Measurements from ENCODE around the gene KSR2.

KSR2 gene

GRCh38 chr12:117742721-117743120 is 226.1 kb downstream of the KSR2 start:
- H3K4me1 ChIP-seq (ENCODE audit: control insufficient read depth, insufficient read depth, low read depth, low read length), result peaks cover 6% of the 10 kb centered on the region
- H2AK5ac ChIP-seq (ENCODE audit: low read length, severe bottlenecking), result peak overlapping the region; percentile 47
- no peak overlapping the region for H2BK12ac ChIP-seq (ENCODE audit: low read length in 2 of 2)
- no peak overlapping the region for H3K14ac ChIP-seq (ENCODE audit: low read length in 2 of 2)
- no peak overlapping the region for H3K4ac ChIP-seq (ENCODE audit: low read depth in 1 of 2, low read length in 2 of 2)
- H3K4me2 ChIP-seq (ENCODE audit: low read length, poor library complexity, severe bottlenecking), result no peak overlapping the region
- H2BK5ac ChIP-seq (ENCODE audit: low read depth, low read length, poor library complexity, severe bottlenecking), result no peak overlapping the region
- no peaks in the 10 kb centered on the region for H3K79me1 ChIP-seq (replicated peaks; ENCODE audit: low read length, poor library complexity, severe bottlenecking)
- no peak overlapping the region for H3K4me3 ChIP-seq (ENCODE audit: insufficient read depth in 1 of 2, low read depth in 1 of 2, low read length in 2 of 2)
- peak; percentile 68 for DNase-seq
- H3K36me3 ChIP-seq (ENCODE audit: control insufficient read depth in 1 of 2, insufficient read depth in 2 of 2, low read depth in 1 of 2, low read length in 2 of 2), result no peaks in the 10 kb centered on the region
- no peak overlapping the region for H2AFZ ChIP-seq (ENCODE audit: low read depth, low read length)
- no peak overlapping the region for H3K9ac ChIP-seq (ENCODE audit: low read length)
- H3K27me3 ChIP-seq (ENCODE audit: control insufficient read depth in 1 of 2, insufficient read depth in 1 of 2, low read length in 2 of 2), result peaks cover 0 to 10% of the 10 kb centered on the region in 2 experiments
- H3K23ac ChIP-seq (ENCODE audit: low read length in 2 of 2), result no peak overlapping the region
- peak overlapping the region; percentile 63 for H2BK15ac ChIP-seq (ENCODE audit: low read depth, poor library complexity, severe bottlenecking)
- H3K27ac ChIP-seq (ENCODE audit: low read length, poor library complexity, severe bottlenecking), result no peak overlapping the region
- no peak overlapping the region for H2BK120ac ChIP-seq (ENCODE audit: low read depth, low read length)
- H4K8ac ChIP-seq (ENCODE audit: low read length), result no peak overlapping the region
- H3K9me3 ChIP-seq (ENCODE audit: control insufficient read depth, low read length), result no peaks in the 10 kb centered on the region
- no peak overlapping the region for H3K18ac ChIP-seq (ENCODE audit: low read depth in 1 of 2, low read length in 2 of 2)
- 28% methylated on average over 3 of the region's 4 CpGs for WGBS
- H4K91ac ChIP-seq (ENCODE audit: low read length), result no peak overlapping the region

GRCh38 chr12:117738233-117738632 is 230.6 kb downstream of the KSR2 start:
- Histone ChIP-seq H2BK15ac (ENCODE audit: low read depth, poor library complexity, severe bottlenecking) (no peak overlapping the region), H2BK5ac (ENCODE audit: low read depth, low read length, poor library complexity, severe bottlenecking) (no peak overlapping the region), H3K18ac (ENCODE audit: low read depth in 1 of 2, low read length in 2 of 2) (no peak overlapping the region), H3K23ac (ENCODE audit: low read length in 2 of 2) (no peak overlapping the region), H3K79me1 (replicated peaks; ENCODE audit: low read length, poor library complexity, severe bottlenecking) (no peaks in the 10 kb centered on the region), H3K27me3 (ENCODE audit: control insufficient read depth in 1 of 2, insufficient read depth in 1 of 2, low read length in 2 of 2) (no peaks in the 10 kb centered on the region), H3K4me2 (ENCODE audit: low read length, poor library complexity, severe bottlenecking) (no peak overlapping the region), H3K4me3 (ENCODE audit: insufficient read depth in 1 of 2, low read depth in 1 of 2, low read length in 2 of 2) (no peak overlapping the region), H3K14ac (ENCODE audit: low read length in 2 of 2) (no peak overlapping the region), H4K91ac (ENCODE audit: low read length) (no peak overlapping the region), H3K36me3 (ENCODE audit: control insufficient read depth in 1 of 2, insufficient read depth in 2 of 2, low read depth in 1 of 2, low read length in 2 of 2) (no peaks in the 10 kb centered on the region), H4K8ac (ENCODE audit: low read length) (no peak overlapping the region), H2AK5ac (ENCODE audit: low read length, severe bottlenecking) (peak overlapping the region; percentile 65), H3K4ac (ENCODE audit: low read depth in 1 of 2, low read length in 2 of 2) (no peak overlapping the region), H2BK12ac (ENCODE audit: low read length in 2 of 2) (no peak overlapping the region), H3K27ac (ENCODE audit: low read length, poor library complexity, severe bottlenecking) (no peak overlapping the region), H3K9me3 (ENCODE audit: control insufficient read depth, low read length) (no peaks in the 10 kb centered on the region), H3K9ac (ENCODE audit: low read length) (no peak overlapping the region), H2BK120ac (ENCODE audit: low read depth, low read length) (no peak overlapping the region), H2AFZ (ENCODE audit: low read depth, low read length) (no peak overlapping the region), H3K4me1 (ENCODE audit: control insufficient read depth, insufficient read depth, low read depth, low read length) (peaks cover 8% of the 10 kb centered on the region)
- no peak for DNase-seq
- 91% methylated on average over 5 of the region's 6 CpGs for WGBS

DNA sequence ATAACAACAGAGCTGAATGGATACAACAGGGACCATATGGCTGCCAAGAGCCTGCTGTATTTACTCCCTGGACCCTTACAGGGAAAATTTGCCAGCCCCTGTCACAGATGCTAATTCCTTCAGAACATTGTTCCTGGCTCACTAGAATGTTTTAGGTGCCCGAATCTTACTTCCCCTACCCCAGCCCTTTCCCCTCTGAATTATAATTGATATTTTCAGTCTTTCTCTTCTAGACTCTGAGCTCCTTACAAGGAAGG is 235.3 kb downstream of the KSR2 start:
- Histone ChIP-seq H2BK120ac (ENCODE audit: low read depth, low read length) (no peak overlapping the region), H3K4me3 (ENCODE audit: insufficient read depth in 1 of 2, low read depth in 1 of 2, low read length in 2 of 2) (no peak overlapping the region), H3K9me3 (ENCODE audit: control insufficient read depth, low read length) (no peaks in the 10 kb centered on the region), H3K36me3 (ENCODE audit: control insufficient read depth in 1 of 2, insufficient read depth in 2 of 2, low read depth in 1 of 2, low read length in 2 of 2) (no peaks in the 10 kb centered on the region), H2BK5ac (ENCODE audit: low read depth, low read length, poor library complexity, severe bottlenecking) (peak overlapping the region; percentile 6), H3K18ac (ENCODE audit: low read depth in 1 of 2, low read length in 2 of 2) (no peak overlapping the region), H3K14ac (ENCODE audit: low read length in 2 of 2) (no peak overlapping the region), H3K23ac (ENCODE audit: low read length in 2 of 2) (no peak overlapping the region), H3K79me1 (replicated peaks; ENCODE audit: low read length, poor library complexity, severe bottlenecking) (no peaks in the 10 kb centered on the region), H3K4me1 (ENCODE audit: control insufficient read depth, insufficient read depth, low read depth, low read length) (peaks cover 12% of the 10 kb centered on the region), H3K4me2 (ENCODE audit: low read length, poor library complexity, severe bottlenecking) (no peak overlapping the region), H2BK12ac (ENCODE audit: low read length in 2 of 2) (no peak overlapping the region), H4K8ac (ENCODE audit: low read length) (no peak overlapping the region), H3K27me3 (ENCODE audit: control insufficient read depth in 1 of 2, insufficient read depth in 1 of 2, low read length in 2 of 2) (peaks cover 0 to 7% of the 10 kb centered on the region in 2 experiments), H4K91ac (ENCODE audit: low read length) (no peak overlapping the region), H2AFZ (ENCODE audit: low read depth, low read length) (no peak overlapping the region), H3K27ac (ENCODE audit: low read length, poor library complexity, severe bottlenecking) (peak overlapping the region; percentile 81), H2AK5ac (ENCODE audit: low read length, severe bottlenecking) (peak overlapping the region; percentile 46), H2BK15ac (ENCODE audit: low read depth, poor library complexity, severe bottlenecking) (no peak overlapping the region), H3K4ac (ENCODE audit: low read depth in 1 of 2, low read length in 2 of 2) (no peak overlapping the region), H3K9ac (ENCODE audit: low read length) (no peak overlapping the region)
- WGBS, result 73% methylated on average over 1 of the region's 1 CpG
- no peak for DNase-seq

- Histone ChIP-seq H3K4me2 (ENCODE audit: low read length, poor library complexity, severe bottlenecking) (no peak overlapping the region), H3K9ac (ENCODE audit: low read length) (no peak overlapping the region), H2BK120ac (ENCODE audit: low read depth, low read length) (no peak overlapping the region), H3K27me3 (ENCODE audit: control insufficient read depth in 1 of 2, insufficient read depth in 1 of 2, low read length in 2 of 2) (peaks cover 0 to 10% of the 10 kb centered on the region in 2 experiments), H3K4me3 (ENCODE audit: insufficient read depth in 1 of 2, low read depth in 1 of 2, low read length in 2 of 2) (no peak overlapping the region), H3K18ac (ENCODE audit: low read depth in 1 of 2, low read length in 2 of 2) (no peak overlapping the region), H2AFZ (ENCODE audit: low read depth, low read length) (no peak overlapping the region), H3K36me3 (ENCODE audit: control insufficient read depth in 1 of 2, insufficient read depth in 2 of 2, low read depth in 1 of 2, low read length in 2 of 2) (no peaks in the 10 kb centered on the region), H3K79me1 (replicated peaks; ENCODE audit: low read length, poor library complexity, severe bottlenecking) (no peaks in the 10 kb centered on the region), H2BK12ac (ENCODE audit: low read length in 2 of 2) (no peak overlapping the region), H2BK5ac (ENCODE audit: low read depth, low read length, poor library complexity, severe bottlenecking) (peak overlapping the region; percentile 6), H2BK15ac (ENCODE audit: low read depth, poor library complexity, severe bottlenecking) (no peak overlapping the region), H3K9me3 (ENCODE audit: control insufficient read depth, low read length) (no peaks in the 10 kb centered on the region), H3K23ac (ENCODE audit: low read length in 2 of 2) (no peak overlapping the region), H3K27ac (ENCODE audit: low read length, poor library complexity, severe bottlenecking) (peak overlapping the region; percentile 81), H4K91ac (ENCODE audit: low read length) (no peak overlapping the region), H3K14ac (ENCODE audit: low read length in 2 of 2) (no peak overlapping the region), H3K4me1 (ENCODE audit: control insufficient read depth, insufficient read depth, low read depth, low read length) (peaks cover 12% of the 10 kb centered on the region), H4K8ac (ENCODE audit: low read length) (no peak overlapping the region), H2AK5ac (ENCODE audit: low read length, severe bottlenecking) (peak overlapping the region; percentile 91), H3K4ac (ENCODE audit: low read depth in 1 of 2, low read length in 2 of 2) (no peak overlapping the region)
- no peak for DNase-seq
- 88% methylated on average over 13 of the region's 13 CpGs for WGBS
These were observed 235.8 kb downstream of the KSR2 start for GRCh38 chr12:117732761-117733548.

All from mesenchymal stem cell (in vitro differentiated cells and primary cell).